DND-41 (cell line): Measurements from ENCODE around the gene DPF3.

Experiments
- ATAC-seq: fragments of 200-7000 bp; cut with Tn5 transposase; 3 replicates; pipeline ENCODE4 v1.9.1; 2021; ENCODE audit warnings: low read depth; ENCODE audit not compliant: insufficient read depth
- DNase-seq: peaks from one replicate; pipeline ENCODE4 v3.0.0-alpha.2; 2020
- H2AFZ ChIP-seq: 2 replicates; pipeline ENCODE4 v1.6.0; 2012; ENCODE audit warnings: low read depth, low read length
- H3K27ac ChIP-seq: 2 replicates; pipeline ENCODE4 v1.5.1; 2012; ENCODE audit warnings: low read length, inconsistent platforms
- H3K27me3 ChIP-seq: fragments of 200-600 bp; sonication (generic); 2 replicates; pipeline ENCODE4 v1.6.0; 2012; ENCODE audit warnings: low read length, mild to moderate bottlenecking, inconsistent platforms; ENCODE audit not compliant: insufficient read depth, poor library complexity
- H3K36me3 ChIP-seq: 2 replicates; pipeline ENCODE4 v1.5.1; 2012; ENCODE audit warnings: low read length, inconsistent platforms; ENCODE audit not compliant: insufficient read depth
- H3K4me1 ChIP-seq: 2 replicates; pipeline ENCODE4 v1.5.1; 2012; ENCODE audit warnings: mild to moderate bottlenecking, low read length; ENCODE audit not compliant: insufficient read depth
- H3K4me2 ChIP-seq: 2 replicates; pipeline ENCODE4 v1.6.0; 2012; ENCODE audit warnings: mild to moderate bottlenecking, moderate library complexity, low read length, inconsistent platforms; ENCODE audit not compliant: insufficient read depth
- H3K4me3 ChIP-seq, 2 experiments: fragments of 200-600 bp in 1 of 2; shearing (Covaris generic) in 1 of 2; 2 replicates each; pipeline ENCODE4 v1.5.1; 2012 to 2016; ENCODE audit warnings: inconsistent platforms in 2 of 2, low read length in 2 of 2, mild to moderate bottlenecking in 2 of 2, low read depth in 1 of 2, moderate library complexity in 1 of 2
- H3K79me2 ChIP-seq: 2 replicates; pipeline ENCODE4 v1.6.0; 2012; ENCODE audit warnings: low read length, inconsistent platforms; ENCODE audit not compliant: insufficient read depth
- H3K9ac ChIP-seq: 2 replicates; pipeline ENCODE4 v1.6.0; 2012; ENCODE audit warnings: low read depth, mild to moderate bottlenecking, inconsistent platforms, low read length, moderate library complexity
- H3K9me3 ChIP-seq: 2 replicates; pipeline ENCODE4 v1.5.1; 2012; ENCODE audit warnings: low read length, moderate library complexity, mild to moderate bottlenecking, inconsistent platforms; ENCODE audit not compliant: insufficient read depth, severe bottlenecking
- H4K20me1 ChIP-seq: 2 replicates; pipeline ENCODE4 v1.6.0; 2012; ENCODE audit warnings: low read length; ENCODE audit not compliant: insufficient read depth
- CTCF ChIP-seq: IDR thresholded peaks from 2 replicates; pipeline ENCODE4 v1.5.1; 2012; ENCODE audit warnings: borderline replicate concordance, low read length, moderate library complexity, mild to moderate bottlenecking; ENCODE audit not compliant: poor library complexity, severe bottlenecking; ENCODE audit errors: extremely low read depth
- EZH2 ChIP-seq: IDR thresholded peaks from 3 replicates; pipeline ENCODE4 v1.6.1; 2012; ENCODE audit warnings: borderline replicate concordance, low read depth, mild to moderate bottlenecking, moderate library complexity, low read length, inconsistent platforms; ENCODE audit not compliant: severe bottlenecking

DPF3 gene

GRCh38 chr14:72801836-72802587 is 91.9 kb downstream of the DPF3 start:
- Histone ChIP-seq H4K20me1 (no peaks in the 10 kb centered on the region), H2AFZ (no peak overlapping the region), H3K4me2 (no peak overlapping the region), H3K36me3 (no peaks in the 10 kb centered on the region), H3K27me3 (no peaks in the 10 kb centered on the region), H3K9ac (no peak overlapping the region), H3K79me2 (no peaks in the 10 kb centered on the region), H3K9me3 (no peaks in the 10 kb centered on the region), H3K4me3 (no peak overlapping the region), H3K27ac (no peak overlapping the region), H3K4me1 (no peaks in the 10 kb centered on the region)
- ATAC-seq (no peak), DNase-seq (no peak)
- TF ChIP-seq EZH2: no peak
- no peak for TF ChIP-seq CTCF

- H3K9me3 ChIP-seq: no peaks in the 10 kb centered on the region
- H4K20me1 ChIP-seq: no peaks in the 10 kb centered on the region
- no peak overlapping the region for H3K9ac ChIP-seq
- no peak overlapping the region for H3K4me2 ChIP-seq
- H3K79me2 ChIP-seq: no peaks in the 10 kb centered on the region
- H3K4me3 ChIP-seq: no peak overlapping the region
- no peaks in the 10 kb centered on the region for H3K27me3 ChIP-seq
- no peak overlapping the region for H2AFZ ChIP-seq
- H3K36me3 ChIP-seq: no peaks in the 10 kb centered on the region
- ATAC-seq (no peak), DNase-seq (no peak)
- no peak overlapping the region for H3K27ac ChIP-seq
- H3K4me1 ChIP-seq: no peaks in the 10 kb centered on the region
- no peak for TF ChIP-seq CTCF
- TF ChIP-seq EZH2: no peak
Observed at GRCh38 chr14:72801381-72801812, 92.5 kb downstream of the DPF3 start.

GRCh38 chr14:72800848-72801370 is 93.0 kb downstream of the DPF3 start:
- no peak overlapping the region for H3K9ac ChIP-seq
- H3K4me3 ChIP-seq: no peak overlapping the region
- TF ChIP-seq EZH2: no peak
- no peak for TF ChIP-seq CTCF
- no peaks in the 10 kb centered on the region for H3K9me3 ChIP-seq
- DNase-seq (no peak), ATAC-seq (no peak)
- no peaks in the 10 kb centered on the region for H3K36me3 ChIP-seq
- H4K20me1 ChIP-seq: no peaks in the 10 kb centered on the region
- H3K27ac ChIP-seq: no peak overlapping the region
- no peaks in the 10 kb centered on the region for H3K27me3 ChIP-seq
- H3K4me2 ChIP-seq: no peak overlapping the region
- H3K79me2 ChIP-seq: no peaks in the 10 kb centered on the region
- no peaks in the 10 kb centered on the region for H3K4me1 ChIP-seq
- no peak overlapping the region for H2AFZ ChIP-seq
